Liver (tissue), 9 donors: ENCODE measurements around the gene GGT1. TPM values are rescaled to one million over a fixed set of nuclear protein-coding genes. Genes with fewer than 3 reads are reported as not detected.

Experiments used
- DNase-seq: peaks from one replicate; pipeline ENCODE4 v3.0.0-alpha.2; 2017; ENCODE audit warnings: low spot score
- H3K27ac ChIP-seq, 2 donors: one replicate each; pipeline ENCODE4 v1.7.0; 2013; ENCODE audit warnings: inconsistent platforms in 2 of 2, low read length in 2 of 2, control low read depth in 1 of 2, low read depth in 1 of 2, mild to moderate bottlenecking in 1 of 2
- H3K27me3 ChIP-seq, 4 donors: one replicate each; pipeline versions ENCODE4 v1.6.1 to v1.7.0; 2013; ENCODE audit warnings: low read length in 3 of 4, inconsistent platforms in 1 of 4, mild to moderate bottlenecking in 1 of 4, moderate library complexity in 1 of 4; ENCODE audit not compliant: control insufficient read depth in 4 of 4, insufficient read depth in 4 of 4
- H3K36me3 ChIP-seq, 4 donors: one replicate each; pipeline versions ENCODE4 v1.6.1 to v1.7.0; 2013; ENCODE audit warnings: low read length in 3 of 4, mild to moderate bottlenecking in 3 of 4, low read depth in 1 of 4, moderate library complexity in 1 of 4; ENCODE audit not compliant: control insufficient read depth in 4 of 4, insufficient read depth in 3 of 4
- H3K4me1 ChIP-seq, 4 donors: one replicate each; pipeline versions ENCODE4 v1.6.1 to v1.7.0; 2013; ENCODE audit warnings: low read length in 3 of 4, mild to moderate bottlenecking in 3 of 4, moderate library complexity in 1 of 4; ENCODE audit not compliant: control insufficient read depth in 4 of 4, insufficient read depth in 4 of 4
- H3K4me3 ChIP-seq, 3 donors: one replicate each; pipeline versions ENCODE4 v1.6.1 to v1.7.0; 2013; ENCODE audit warnings: low read length in 3 of 3, control low read depth in 1 of 3, low read depth in 1 of 3, mild to moderate bottlenecking in 1 of 3
- H3K9ac ChIP-seq, 2 donors: one replicate each; pipeline ENCODE4 v1.7.0; 2013; ENCODE audit warnings: low read length in 2 of 2, mild to moderate bottlenecking in 2 of 2, moderate library complexity in 2 of 2, control low read depth in 1 of 2, low read depth in 1 of 2
- H3K9me3 ChIP-seq, 4 donors: one replicate each; pipeline versions ENCODE4 v1.6.1 to v1.7.0; 2013; ENCODE audit warnings: low read length in 3 of 4; ENCODE audit not compliant: control insufficient read depth in 4 of 4
- CTCF ChIP-seq: fragments of 150-350 bp; IDR thresholded peaks from 2 replicates; pipeline ENCODE4 v1.5.1; 2017; ENCODE audit warnings: improper control_type of control experiment, low read depth, low read length; ENCODE audit not compliant: missing input control
- EGR1 ChIP-seq, 2 donors: IDR thresholded peaks; 2 replicates each; pipeline ENCODE4 v1.6.1; 2016 to 2018; ENCODE audit warnings: antibody characterized with exemption in 2 of 2, low read depth in 2 of 2
- FOXA1 ChIP-seq: IDR thresholded peaks from 2 replicates; pipeline ENCODE4 v1.6.1; 2016; ENCODE audit warnings: antibody characterized with exemption
- FOXA2 ChIP-seq: IDR thresholded peaks from 2 replicates; pipeline ENCODE4 v1.6.1; 2016; ENCODE audit warnings: antibody characterized with exemption
- GABPA ChIP-seq, 2 donors: IDR thresholded peaks in 1 of 2; conservative IDR thresholded peaks in 1 of 2; 2 replicates each; pipeline ENCODE4 v1.6.1; 2016; ENCODE audit warnings: antibody characterized with exemption in 2 of 2, mild to moderate bottlenecking in 1 of 2, moderate library complexity in 1 of 2
- HNF4A ChIP-seq, 2 donors: conservative IDR thresholded peaks; 2 replicates each; pipeline ENCODE4 v1.6.1; 2016; ENCODE audit warnings: antibody characterized with exemption in 2 of 2, mild to moderate bottlenecking in 2 of 2
- MAX ChIP-seq: IDR thresholded peaks from 2 replicates; pipeline ENCODE4 v1.6.1; 2016; ENCODE audit warnings: antibody characterized with exemption
- NR2F2 ChIP-seq: IDR thresholded peaks from 2 replicates; pipeline ENCODE4 v1.6.1; 2016; ENCODE audit warnings: antibody characterized with exemption
- RAD21 ChIP-seq, 2 donors: IDR thresholded peaks; 2 replicates each; pipeline ENCODE4 v1.6.1; 2016; ENCODE audit warnings: antibody characterized with exemption in 2 of 2, mild to moderate bottlenecking in 2 of 2
- RXRA ChIP-seq, 2 donors: IDR thresholded peaks; 2 replicates each; pipeline ENCODE4 v1.6.1; 2017 to 2018; ENCODE audit warnings: antibody characterized with exemption in 2 of 2, mild to moderate bottlenecking in 1 of 2
- SP1 ChIP-seq: IDR thresholded peaks from 2 replicates; pipeline ENCODE4 v1.6.1; 2018; ENCODE audit warnings: antibody characterized with exemption, mild to moderate bottlenecking
- TAF1 ChIP-seq: conservative IDR thresholded peaks from 2 replicates; pipeline ENCODE4 v1.6.1; 2016; ENCODE audit warnings: antibody characterized with exemption, mild to moderate bottlenecking
- YY1 ChIP-seq: IDR thresholded peaks from 2 replicates; pipeline ENCODE4 v1.6.1; 2016; ENCODE audit warnings: antibody characterized with exemption, mild to moderate bottlenecking
- ZBTB33 ChIP-seq: IDR thresholded peaks from 2 replicates; pipeline ENCODE4 v1.6.1; 2016; ENCODE audit warnings: antibody characterized with exemption
- WGBS: extraction: QIAGEN DNeasy Blood & Tissue Kit; methylation state at CpG from one replicate; pipeline ENCODE4 v1.1.7; 2013; 5-methylcytosine and 5-hydroxymethylcytosine counted together
- polyA plus RNA-seq, 2 donors: library from polyadenylated mRNA; stranded (reverse) in 1 of 2; unstranded in 1 of 2; fragments of 200-250 nt in 1 of 2; fragments of >200 nt in 1 of 2; fragmentation: Nextera tagmentation in 1 of 2; extraction: Ambion mirVana in 1 of 2; gene quantifications; one replicate each; pipeline versions ENCODE4 v1.2.1 to v1.2.3, GENCODE V29; 2013 to 2015
- total RNA-seq, 2 donors: library from RNA; depleted of rRNA; stranded (reverse); fragments of >200 nt; gene quantifications; one replicate each; pipeline ENCODE4 v1.2.3, GENCODE V29; 2014
- TF ChIP-seq, protein P1 (sequence below): IDR thresholded peaks from 2 replicates; pipeline ENCODE4 v1.6.1; 2016; ENCODE audit warnings: antibody characterized with exemption
- TF ChIP-seq, protein P2 (sequence below): IDR thresholded peaks from 2 replicates; pipeline ENCODE4 v1.6.1; 2016; ENCODE audit warnings: antibody characterized with exemption, mild to moderate bottlenecking
- donor health status: healthy.
- donor health status: healthy.
- donor health status: healthy.
- donor health status: healthy.
- donor health status: healthy.

The GGT1 gene
- total and polyA plus RNA-seq, 4 donors = 90.5 to 147 (median 112) TPM

GRCh38 chr22:24582056-24582814 lies 20.8 kb upstream of the GGT1 start:
- Histone ChIP-seq H3K4me3 (no peak overlapping the region), H3K27ac (no peak overlapping the region), H3K9me3 (no peaks in the 10 kb centered on the region), H3K36me3 (peaks cover 0 to 12% (median 2%) of the 10 kb centered on the region in 4 donors), H3K4me1 (peaks cover 4 to 35% (median 20%) of the 10 kb centered on the region in 4 donors), H3K9ac (no peak overlapping the region), H3K27me3 (no peaks in the 10 kb centered on the region)
- no peak for TF ChIP-seq MAX
- no peak for TF ChIP-seq ZBTB33
- TF ChIP-seq YY1 = no peak
- TF ChIP-seq, protein P1, sequence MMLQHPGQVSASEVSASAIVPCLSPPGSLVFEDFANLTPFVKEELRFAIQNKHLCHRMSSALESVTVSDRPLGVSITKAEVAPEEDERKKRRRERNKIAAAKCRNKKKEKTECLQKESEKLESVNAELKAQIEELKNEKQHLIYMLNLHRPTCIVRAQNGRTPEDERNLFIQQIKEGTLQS = no peak
- DNase-seq = no peak
- WGBS = 89% methylated on average over 12 of the region's 12 CpGs

DNA sequence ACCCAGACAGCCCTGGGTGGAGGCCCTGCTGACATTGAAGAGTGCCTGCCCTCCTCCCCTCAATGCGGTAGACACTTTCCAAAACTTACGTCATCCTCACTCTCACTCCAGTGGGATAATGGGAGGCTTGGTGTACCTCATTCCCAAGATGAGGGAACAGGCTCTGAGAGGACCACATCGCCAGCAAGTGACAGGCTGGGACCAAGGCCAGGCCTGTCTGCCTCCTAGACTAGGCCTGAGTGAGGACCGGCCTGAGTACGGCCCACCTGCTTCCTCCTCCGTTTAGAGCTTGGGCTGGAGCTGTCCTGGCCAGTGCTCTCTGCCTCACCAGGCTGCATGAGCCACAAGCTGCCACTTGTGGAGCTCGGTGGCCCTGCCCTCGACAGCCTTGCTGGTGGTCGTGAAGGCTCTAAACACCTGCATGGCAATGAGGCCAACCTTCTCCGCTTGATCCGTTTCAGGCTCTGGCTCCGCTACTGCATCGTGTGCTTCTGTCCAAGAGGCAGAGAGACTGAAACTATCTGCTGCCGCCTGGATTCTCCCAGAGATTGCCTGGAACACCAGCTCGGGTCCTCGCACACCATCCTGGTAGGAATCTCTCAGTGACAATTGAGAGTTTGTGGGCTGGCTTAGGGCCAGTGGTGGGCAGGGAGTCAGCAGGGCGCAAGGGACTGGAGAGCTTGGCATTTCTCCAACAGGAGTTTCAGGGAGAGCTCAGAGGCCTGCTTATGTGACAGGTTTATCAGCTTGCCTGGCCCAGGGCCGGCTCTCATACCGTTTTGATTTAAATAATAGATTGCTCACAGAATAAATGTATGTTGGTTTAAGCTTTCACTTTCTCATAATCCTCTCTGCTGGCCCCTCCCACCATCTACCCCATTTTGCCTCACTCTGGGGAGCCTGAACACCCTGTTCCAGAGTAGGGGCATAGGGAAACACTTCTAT lies 19.5 kb upstream of the GGT1 start:
- Histone ChIP-seq H3K9me3 (no peaks in the 10 kb centered on the region), H3K4me3 (no peak overlapping the region), H3K27me3 (no peaks in the 10 kb centered on the region), H3K27ac (peak overlapping the region in 1 of 2 donors; percentile 55), H3K9ac (peak overlapping the region in 1 of 2 donors; percentile 17), H3K4me1 (peaks cover 2 to 27% (median 12%) of the 10 kb centered on the region in 4 donors), H3K36me3 (peaks cover 0 to 24% (median 4%) of the 10 kb centered on the region in 4 donors)
- TF ChIP-seq TAF1 (no peak), RXRA (IDR thresholded peaks at IDR 0.05) (no peak), GABPA (IDR thresholded peaks at IDR 0.05 in 1 of 2, conservative IDR thresholded peaks at IDR 0.05 in 1 of 2) (no peak), FOXA2 (no peak), EGR1 (IDR thresholded peaks at IDR 0.05; ENCODE audit: low read depth in 2 of 2) (no peak), YY1 (no peak)
- WGBS = 63% methylated on average over 19 of the region's 19 CpGs
- no peak for DNase-seq

- Histone ChIP-seq H3K4me3 (no peak overlapping the region), H3K36me3 (peaks cover 0 to 30% (median 6%) of the 10 kb centered on the region in 4 donors), H3K9ac (peak overlapping the region in 1 of 2 donors; percentile 17), H3K9me3 (no peaks in the 10 kb centered on the region), H3K27me3 (no peaks in the 10 kb centered on the region), H3K27ac (peak overlapping the region in 1 of 2 donors; percentile 55), H3K4me1 (peaks cover 2 to 20% (median 4%) of the 10 kb centered on the region in 4 donors)
- DNase-seq = no peak
- WGBS = 95% methylated on average over 5 of the region's 5 CpGs
- no peak for TF ChIP-seq CTCF
- TF ChIP-seq FOXA2 = no peak
- TF ChIP-seq FOXA1 = no peak
- TF ChIP-seq, protein P2, sequence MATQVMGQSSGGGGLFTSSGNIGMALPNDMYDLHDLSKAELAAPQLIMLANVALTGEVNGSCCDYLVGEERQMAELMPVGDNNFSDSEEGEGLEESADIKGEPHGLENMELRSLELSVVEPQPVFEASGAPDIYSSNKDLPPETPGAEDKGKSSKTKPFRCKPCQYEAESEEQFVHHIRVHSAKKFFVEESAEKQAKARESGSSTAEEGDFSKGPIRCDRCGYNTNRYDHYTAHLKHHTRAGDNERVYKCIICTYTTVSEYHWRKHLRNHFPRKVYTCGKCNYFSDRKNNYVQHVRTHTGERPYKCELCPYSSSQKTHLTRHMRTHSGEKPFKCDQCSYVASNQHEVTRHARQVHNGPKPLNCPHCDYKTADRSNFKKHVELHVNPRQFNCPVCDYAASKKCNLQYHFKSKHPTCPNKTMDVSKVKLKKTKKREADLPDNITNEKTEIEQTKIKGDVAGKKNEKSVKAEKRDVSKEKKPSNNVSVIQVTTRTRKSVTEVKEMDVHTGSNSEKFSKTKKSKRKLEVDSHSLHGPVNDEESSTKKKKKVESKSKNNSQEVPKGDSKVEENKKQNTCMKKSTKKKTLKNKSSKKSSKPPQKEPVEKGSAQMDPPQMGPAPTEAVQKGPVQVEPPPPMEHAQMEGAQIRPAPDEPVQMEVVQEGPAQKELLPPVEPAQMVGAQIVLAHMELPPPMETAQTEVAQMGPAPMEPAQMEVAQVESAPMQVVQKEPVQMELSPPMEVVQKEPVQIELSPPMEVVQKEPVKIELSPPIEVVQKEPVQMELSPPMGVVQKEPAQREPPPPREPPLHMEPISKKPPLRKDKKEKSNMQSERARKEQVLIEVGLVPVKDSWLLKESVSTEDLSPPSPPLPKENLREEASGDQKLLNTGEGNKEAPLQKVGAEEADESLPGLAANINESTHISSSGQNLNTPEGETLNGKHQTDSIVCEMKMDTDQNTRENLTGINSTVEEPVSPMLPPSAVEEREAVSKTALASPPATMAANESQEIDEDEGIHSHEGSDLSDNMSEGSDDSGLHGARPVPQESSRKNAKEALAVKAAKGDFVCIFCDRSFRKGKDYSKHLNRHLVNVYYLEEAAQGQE = no peak
- no peak for TF ChIP-seq RAD21 (IDR thresholded peaks at IDR 0.05)
- TF ChIP-seq HNF4A (conservative IDR thresholded peaks at IDR 0.05) = no peak
- TF ChIP-seq TAF1 = no peak
- TF ChIP-seq YY1 = no peak
- TF ChIP-seq MAX = no peak
- TF ChIP-seq SP1 = no peak
- no peak for TF ChIP-seq NR2F2
These were observed 18.7 kb upstream of the GGT1 start for GRCh38 chr22:24584166-24584790.
